HG03103 (cell line): ENCODE measurements around the gene TMEM39B.
"Not testable (repeated sequence)": the region's sequence is repeated elsewhere in the genome, so short reads cannot be mapped to it uniquely, and the experiment has no call there.

Source experiments
- ATAC-seq: cut with Tn5 transposase; IDR thresholded peaks from one replicate; pipeline ENCODE4 v1.9.1; 2021; ENCODE audit warnings: low read depth; ENCODE audit not compliant: unreplicated experiment

The TMEM39B gene

GRCh38 chr1:32068957-32069588 is 3.7 kb upstream of the TMEM39B start:
- no peak for ATAC-seq

DNA sequence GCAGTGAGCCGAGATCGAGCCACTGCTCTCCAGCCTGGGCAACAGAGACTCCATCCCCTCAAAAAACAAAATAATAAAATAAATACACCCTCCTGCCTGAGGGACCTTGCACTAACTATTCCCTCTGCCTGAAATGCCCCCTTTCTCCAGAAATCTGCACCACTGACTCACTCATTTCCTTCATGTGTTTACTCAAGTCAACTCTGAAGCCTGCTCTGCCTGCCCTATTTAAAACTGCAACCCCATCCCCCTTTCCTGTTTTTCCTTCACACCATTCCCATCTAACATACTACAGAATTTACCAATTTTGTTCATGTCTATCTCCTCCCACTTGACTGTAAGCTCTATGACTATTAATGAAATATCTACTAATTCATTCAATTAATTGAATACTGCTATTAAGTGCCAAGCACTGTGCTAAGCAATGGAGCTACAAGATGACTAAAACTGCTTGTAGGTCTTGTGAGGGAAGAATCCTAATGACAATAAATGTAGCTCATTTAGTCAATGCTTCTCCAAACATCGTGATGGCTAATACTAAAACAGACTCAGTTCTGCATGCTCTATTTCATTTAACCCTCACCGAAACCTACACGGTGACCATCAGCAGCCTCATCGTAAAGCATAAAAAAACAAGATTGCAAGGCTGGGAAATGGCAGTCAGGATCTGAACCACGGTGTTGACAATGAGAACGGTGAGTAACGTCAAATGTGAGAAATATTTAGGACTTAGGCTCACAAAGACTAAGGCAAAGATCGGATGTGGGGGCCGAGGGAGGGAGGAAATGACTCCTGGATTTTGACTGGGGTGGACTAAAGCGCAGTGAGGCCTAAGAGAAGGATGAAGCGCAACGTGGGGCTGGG is 749 bp upstream of the TMEM39B start:
- no peak for ATAC-seq

DNA sequence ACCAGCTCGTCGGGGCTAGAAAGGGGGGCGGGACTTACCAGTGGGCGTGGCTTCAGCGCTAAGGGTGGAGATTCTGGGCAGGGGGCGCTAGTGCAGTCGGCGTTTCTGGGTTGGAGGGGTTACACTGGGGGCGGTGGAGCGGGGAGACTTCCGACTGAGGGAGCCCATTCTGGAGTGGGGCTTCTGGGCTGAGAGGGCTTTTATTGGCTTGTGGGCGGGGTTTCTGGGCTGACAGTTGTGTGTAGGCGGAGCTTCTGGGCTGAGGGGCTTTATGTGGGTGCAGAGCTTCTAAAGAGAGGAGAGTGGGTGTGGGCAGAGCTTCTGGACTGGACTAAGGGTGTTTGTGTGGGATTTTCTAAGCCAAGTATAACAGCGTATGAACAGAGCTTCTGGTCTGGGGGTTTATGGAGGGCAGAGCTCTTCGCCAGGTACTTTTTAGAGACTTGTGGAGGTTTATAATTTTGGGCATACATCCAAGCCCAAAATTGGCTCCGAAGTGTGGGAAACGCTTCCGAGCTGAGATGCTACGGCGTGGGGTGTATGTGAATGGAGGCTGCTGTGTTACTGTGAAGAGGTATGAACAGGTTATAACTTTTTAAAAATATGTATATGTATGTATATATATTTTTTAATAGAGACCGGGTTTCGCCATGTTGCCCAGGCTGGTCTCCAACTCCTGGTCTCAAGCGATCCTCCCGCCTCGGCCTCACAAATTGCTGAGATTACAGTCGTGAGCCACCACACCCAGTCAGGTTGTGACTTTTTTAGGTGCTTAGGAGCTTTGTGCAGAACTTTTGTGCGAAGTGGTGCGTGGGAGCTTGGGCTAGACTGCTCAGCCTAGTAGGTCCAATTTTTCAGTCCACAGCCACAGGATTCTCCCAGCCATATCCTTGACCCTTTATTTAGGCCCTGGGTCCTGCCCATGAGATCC is 825 bp downstream of the TMEM39B start:
- no peak for ATAC-seq

- ATAC-seq: no peak
These were observed 2.1 kb downstream of the TMEM39B start for GRCh38 chr1:32074841-32075240.

GRCh38 chr1:32077451-32077850 is 4.7 kb downstream of the TMEM39B start:
- ATAC-seq: no peak

DNA sequence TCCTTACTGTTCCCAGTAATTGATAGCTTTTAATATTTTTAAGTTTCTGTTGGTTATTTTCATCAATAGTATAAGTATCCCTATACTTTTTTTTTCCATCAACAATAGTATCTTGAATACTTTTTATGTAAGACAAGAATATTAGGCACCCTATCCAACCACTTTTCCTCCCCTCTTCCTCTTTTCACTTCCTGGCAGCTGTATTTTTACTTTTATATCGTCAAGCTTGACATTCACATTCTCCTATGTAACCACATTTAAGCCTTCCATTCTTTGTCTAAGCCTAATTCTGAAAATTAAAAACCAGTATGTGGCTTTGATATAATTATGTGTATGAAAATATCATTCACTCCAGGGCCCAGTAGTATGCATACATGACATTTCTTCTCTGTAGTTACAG is 9.3 kb downstream of the TMEM39B start:
- no peak for ATAC-seq

DNA sequence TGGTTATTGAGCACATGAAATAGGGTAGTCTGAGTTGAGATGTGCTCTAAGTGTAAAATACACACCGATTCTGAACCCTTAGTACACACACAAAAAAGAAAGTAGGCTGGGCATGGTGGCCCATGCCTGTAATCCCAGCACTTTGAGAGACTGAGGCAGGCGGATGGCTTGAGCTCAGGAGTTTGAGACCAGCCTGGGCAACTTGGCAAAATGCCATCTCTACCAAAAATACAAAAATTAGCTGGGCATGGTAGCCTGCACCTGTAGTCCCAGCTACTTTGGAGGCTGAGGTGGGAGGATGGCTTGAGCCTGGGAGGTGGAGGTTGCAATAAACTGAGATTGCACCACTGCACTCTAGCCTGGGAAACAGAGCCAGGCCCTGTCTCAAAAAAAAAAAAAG is 13.6 kb downstream of the TMEM39B start:
- ATAC-seq: not testable (repeated sequence)

GRCh38 chr1:32091176-32091575 is 18.4 kb downstream of the TMEM39B start:
- ATAC-seq: no peak

- ATAC-seq: no peak
These were observed 18.9 kb downstream of the TMEM39B start for GRCh38 chr1:32091591-32091990.

DNA sequence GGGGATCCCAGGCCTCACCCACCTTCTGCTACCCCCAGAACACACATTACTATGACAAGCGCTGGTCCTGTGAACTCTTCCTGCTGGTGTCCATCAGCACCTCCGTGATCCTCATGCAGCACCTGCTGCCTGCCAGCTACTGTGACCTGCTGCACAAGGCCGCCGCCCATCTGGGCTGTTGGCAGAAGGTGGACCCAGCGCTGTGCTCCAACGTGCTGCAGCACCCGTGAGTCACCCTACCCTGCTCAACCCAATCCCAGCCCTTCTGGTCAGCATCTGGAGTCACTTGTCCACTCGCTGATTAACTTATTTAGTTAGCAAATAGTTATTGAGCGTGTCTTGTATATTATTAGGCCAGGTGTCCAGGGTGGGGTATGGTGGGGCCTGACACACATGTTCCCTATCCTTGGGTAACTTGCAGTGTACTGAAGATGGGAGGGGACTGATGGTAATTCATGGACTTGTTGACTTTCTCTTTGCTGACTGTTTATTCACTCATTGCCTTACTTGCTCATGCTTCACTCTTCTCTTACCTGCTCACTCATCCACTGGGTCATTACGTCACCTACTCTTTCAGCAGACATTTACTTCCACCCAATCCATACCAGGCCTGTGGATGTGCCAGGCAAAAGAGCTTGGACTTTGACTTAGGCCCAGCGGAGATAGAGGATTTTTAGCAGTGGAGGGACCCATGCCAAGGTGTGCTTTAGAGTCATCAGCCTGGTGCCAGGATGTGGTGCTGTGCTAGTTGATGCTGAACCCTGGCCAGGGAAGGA is 22.2 kb downstream of the TMEM39B start:
- no peak for ATAC-seq

DNA sequence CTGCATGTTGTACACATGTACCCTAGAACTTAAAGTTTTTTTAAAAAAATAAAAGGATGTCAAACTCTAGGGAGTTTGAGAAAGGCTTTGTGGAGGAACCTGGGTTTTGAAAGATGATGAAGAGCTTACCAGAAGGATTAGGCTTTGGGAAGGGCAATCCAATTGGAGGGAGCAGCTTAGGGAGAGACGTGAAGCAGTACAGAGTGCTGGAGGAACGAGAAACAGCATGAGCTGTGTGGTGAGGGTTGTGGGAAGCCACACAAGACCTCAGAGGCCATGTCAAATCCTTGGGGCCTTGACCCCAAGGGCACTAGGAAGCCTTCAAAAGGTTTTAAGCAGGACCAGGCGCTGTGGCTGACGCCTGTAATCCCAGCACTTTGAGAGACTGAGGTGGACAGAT is 26.7 kb downstream of the TMEM39B start:
- no peak for ATAC-seq

GRCh38 chr1:32100359-32100758 is 27.6 kb downstream of the TMEM39B start:
- ATAC-seq: no peak

GRCh38 chr1:32100807-32101708 is 28.3 kb downstream of the TMEM39B start:
- no peak for ATAC-seq

DNA sequence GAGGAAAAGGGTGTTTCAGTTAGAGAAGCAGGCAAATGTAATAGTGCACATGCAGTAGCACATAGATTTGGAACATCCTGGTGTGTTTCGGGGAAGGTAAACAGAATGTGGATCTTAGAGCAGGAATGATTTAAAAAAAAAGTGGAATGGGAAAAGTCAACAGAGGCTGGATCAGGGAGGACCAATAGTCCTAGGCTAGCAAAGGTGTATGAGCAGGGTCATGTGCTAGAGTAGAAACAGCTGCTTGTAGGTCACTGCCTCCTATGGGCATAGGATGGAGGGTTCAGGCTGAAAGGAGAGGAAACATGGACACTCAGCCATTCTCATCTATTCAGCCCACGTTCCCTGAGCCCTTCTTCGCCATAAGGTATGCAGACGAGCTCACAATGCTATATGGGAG is 31.4 kb downstream of the TMEM39B start:
- ATAC-seq: no peak

GRCh38 chr1:32105338-32105737 is 32.6 kb downstream of the TMEM39B start:
- no peak for ATAC-seq

DNA sequence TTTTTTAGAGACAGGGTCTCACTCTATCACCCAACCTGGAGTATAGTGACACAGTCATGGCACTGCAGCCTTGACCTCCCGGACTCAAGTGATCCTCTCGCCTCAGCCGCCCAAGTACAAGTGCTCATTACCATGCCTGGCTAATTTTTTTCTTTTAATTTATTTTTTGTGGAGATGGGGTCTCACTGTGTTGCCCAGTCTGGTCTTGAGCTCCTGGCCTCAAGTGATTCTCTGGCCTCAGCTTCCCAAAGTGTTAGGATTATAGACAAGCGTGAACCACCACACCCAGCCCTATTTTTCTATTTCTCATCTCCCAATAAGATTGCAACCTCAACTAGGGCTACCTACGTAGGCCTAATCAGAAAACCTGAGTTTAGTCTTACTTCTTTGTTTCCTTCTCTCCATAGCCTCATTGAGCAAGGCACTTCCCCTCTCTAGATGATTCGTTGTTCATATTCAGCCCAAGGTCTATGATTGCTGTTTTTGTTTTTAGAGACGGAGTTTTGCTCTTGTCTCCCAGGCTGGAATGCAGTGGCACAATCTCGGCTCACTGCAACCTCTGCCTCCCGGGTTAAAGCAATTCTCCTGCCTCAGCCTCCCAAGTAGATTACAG is 34.0 kb downstream of the TMEM39B start:
- ATAC-seq: no peak

GRCh38 chr1:32107742-32108661 is 35.3 kb downstream of the TMEM39B start, which contains the start of gene KPNA6:
Gene KPNA6 (plus strand): TSS chr1:32108056. CDS start chr1:32108131, 75 bp downstream.
- no peak for ATAC-seq
